HG03565 (cell line): ENCODE measurements around the gene IFNAR2.

ENCODE experiments used
- ATAC-seq: cut with Tn5 transposase; IDR thresholded peaks from one replicate; pipeline ENCODE4 v1.9.1; 2021; ENCODE audit warnings: mild to moderate bottlenecking, moderate library complexity; ENCODE audit not compliant: unreplicated experiment

IFNAR2 gene

GRCh38 chr21:33266050-33266788 is 36.5 kb downstream of the IFNAR2 start, which contains the start of gene IL10RB:
TSS of gene IL10RB (plus strand) at chr21:33266367. CDS start at chr21:33266466, 99 bp downstream.
- ATAC-seq = peak; percentile 19

DNA sequence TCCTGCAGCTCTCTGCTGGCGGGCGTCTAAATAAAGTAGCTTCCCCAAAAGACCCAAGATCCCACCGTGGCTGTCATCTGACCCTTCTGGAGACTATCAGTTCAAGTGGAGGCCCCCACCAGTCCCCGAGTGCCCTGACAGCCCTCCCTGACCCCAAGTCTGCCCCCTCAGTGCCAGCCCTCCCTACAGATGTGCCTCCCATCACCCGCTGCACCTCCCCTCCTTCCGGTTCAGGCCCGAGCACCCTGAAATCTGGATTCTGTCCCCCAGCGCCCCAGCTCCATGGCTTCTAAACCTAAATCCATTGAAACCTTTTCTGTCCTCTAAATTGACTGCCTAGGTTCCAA is 37.0 kb downstream of the IFNAR2 start:
- ATAC-seq = no peak

- ATAC-seq = no peak
These were observed 37.5 kb downstream of the IFNAR2 start for GRCh38 chr21:33267250-33267649.

DNA sequence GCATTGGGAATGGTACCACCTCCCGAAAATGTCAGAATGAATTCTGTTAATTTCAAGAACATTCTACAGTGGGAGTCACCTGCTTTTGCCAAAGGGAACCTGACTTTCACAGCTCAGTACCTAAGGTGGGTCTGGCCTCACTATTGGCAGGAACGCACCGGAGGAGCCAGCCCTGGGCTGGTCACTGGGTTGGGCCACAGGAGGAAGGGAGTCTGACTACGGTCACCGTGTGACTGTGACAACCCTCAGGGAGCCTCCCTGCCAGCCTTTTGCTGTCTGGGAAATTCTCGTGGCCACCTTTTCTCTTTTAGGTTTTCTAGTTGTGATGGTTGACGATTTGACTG is 38.6 kb downstream of the IFNAR2 start:
- ATAC-seq = peak; percentile 7

- ATAC-seq = peak; percentile 55
These were observed 39.2 kb downstream of the IFNAR2 start for GRCh38 chr21:33268737-33269441.

DNA sequence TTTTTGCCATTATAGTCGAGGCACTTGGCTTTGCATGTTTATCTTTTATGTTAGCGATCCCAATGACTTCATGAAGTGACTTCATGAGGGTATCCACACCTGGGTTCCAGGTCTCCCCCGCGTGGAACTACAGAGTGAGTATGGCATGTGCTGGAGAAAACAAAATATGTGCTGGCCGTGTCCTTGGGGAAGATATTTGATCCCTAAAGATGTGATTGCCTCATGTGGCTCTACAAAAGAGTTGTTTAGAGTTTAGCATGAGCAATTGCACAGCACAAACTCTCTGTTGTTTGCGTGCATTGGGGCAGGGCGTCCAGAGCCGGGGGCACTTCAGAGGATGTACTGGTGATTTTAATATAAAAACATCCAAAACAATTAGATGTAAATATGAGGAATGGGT is 41.2 kb downstream of the IFNAR2 start:
- ATAC-seq = no peak

DNA sequence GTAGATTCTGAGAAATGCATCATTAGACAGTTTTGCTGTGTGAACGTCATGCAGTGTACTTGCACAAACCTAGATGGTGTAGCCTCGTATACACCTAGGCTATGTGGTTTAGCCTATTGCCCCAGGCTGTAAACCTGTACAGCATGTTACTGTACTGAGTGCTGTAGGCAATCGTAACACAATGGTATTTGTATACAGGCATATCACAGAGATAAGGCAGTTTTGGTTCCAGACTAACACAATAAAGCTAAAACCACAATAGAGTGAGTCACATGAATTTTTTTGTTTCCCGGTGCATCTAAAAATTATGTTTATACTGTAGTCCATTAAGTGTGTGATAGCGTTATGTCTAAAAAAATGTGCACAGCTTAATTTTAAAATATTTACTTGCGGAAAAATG is 43.3 kb downstream of the IFNAR2 start:
- no peak for ATAC-seq

DNA sequence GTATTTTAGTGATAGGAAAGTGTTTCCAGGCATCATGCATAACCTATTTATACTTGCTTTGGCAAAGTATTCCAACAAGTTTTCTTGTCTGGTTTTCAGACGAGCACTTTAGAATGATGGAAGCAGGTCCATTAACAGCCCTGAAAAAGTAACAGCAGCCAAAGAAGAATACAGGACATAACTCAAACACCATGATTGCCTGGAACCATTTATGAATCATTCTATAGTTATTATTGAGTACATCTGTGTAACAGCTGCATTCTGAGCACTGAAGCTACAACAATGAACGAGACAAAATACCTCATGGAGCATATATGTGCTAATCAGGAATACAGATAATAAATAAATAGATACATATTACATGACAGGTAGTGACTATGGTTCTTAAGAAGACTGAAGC is 49.0 kb downstream of the IFNAR2 start:
- ATAC-seq = no peak

DNA sequence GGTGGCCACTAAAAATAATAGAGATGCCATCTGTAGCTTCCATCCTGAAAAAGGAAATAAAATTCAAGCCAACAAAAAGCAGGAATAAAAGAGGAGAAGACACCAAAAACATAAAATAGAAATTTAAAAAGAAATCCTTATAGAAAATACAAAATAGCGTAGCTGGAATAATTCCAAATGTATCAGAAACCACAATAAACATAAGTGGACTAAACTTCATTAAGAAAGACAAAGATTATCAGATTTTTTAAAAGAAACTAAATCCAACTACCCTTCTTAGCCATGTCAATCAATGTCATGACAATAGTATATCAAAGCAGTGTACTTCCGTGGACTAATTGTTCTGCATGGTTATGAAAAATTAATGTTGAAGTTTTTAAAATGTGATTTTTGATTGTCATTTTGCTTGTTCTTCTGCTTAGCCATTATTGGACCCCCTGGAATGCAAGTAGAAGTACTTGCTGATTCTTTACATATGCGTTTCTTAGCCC is 49.6 kb downstream of the IFNAR2 start:
- ATAC-seq = no peak
